Testis (tissue), 3 donors: ENCODE measurements around the gene LTB. TPM values are rescaled to one million over a fixed set of nuclear protein-coding genes. Genes with fewer than 3 reads are reported as not detected.
"Not testable (repeated sequence)": the region's sequence is repeated elsewhere in the genome, so short reads cannot be mapped to it uniquely, and the experiment has no call there.

Experiments used
- DNase-seq: peaks from one replicate; pipeline ENCODE4 v3.0.0-alpha.2; 2019
- H3K27ac ChIP-seq, 2 donors: fragments of 200-600 bp; sonication (generic); one replicate each; pipeline ENCODE4 v1.5.1; 2019
- H3K27me3 ChIP-seq: fragments of 200-600 bp; sonication (generic); one replicate; pipeline ENCODE4 v1.5.1; 2019
- H3K36me3 ChIP-seq: fragments of 200-600 bp; sonication (generic); one replicate; pipeline ENCODE4 v1.5.1; 2017; ENCODE audit warnings: low read depth; ENCODE audit errors: missing control alignments
- H3K4me1 ChIP-seq: fragments of 200-600 bp; sonication (generic); one replicate; pipeline ENCODE4 v1.5.1; 2019
- H3K4me3 ChIP-seq, 2 donors: fragments of 200-600 bp; sonication (generic); one replicate each; pipeline ENCODE4 v1.5.1; 2017 to 2019
- H3K9me3 ChIP-seq: fragments of 200-600 bp; sonication (generic); one replicate; pipeline ENCODE4 v1.5.1; 2017
- POLR2A ChIP-seq: fragments of 450-650 bp; IDR thresholded peaks from one replicate; pipeline ENCODE4 v1.6.1; 2017; ENCODE audit warnings: antibody characterized with exemption, mild to moderate bottlenecking, moderate library complexity
- WGBS, 2 donors: methylation state at CpG; one replicate each; pipeline ENCODE4 v1.1.5; 2018; 5-methylcytosine and 5-hydroxymethylcytosine counted together
- intact Hi-C: fragments of 100-400 bp; cut with DNase I; formaldehyde crosslinking; loops from one replicate; pipeline ENCODE4 v1.15.1; 2023; ENCODE audit warnings: low total_unique reads
- polyA plus RNA-seq: library from polyadenylated mRNA; stranded (reverse); fragments of 350-450 nt; fragmentation: Illumina TruSeq; extraction: RNeasy Lipid Tissue Mini Kit (QIAGEN cat#74804); gene quantifications from one replicate; pipeline ENCODE4 v1.2.3, GENCODE V29; 2014; ENCODE audit warnings: low read depth, low replicate concordance; ENCODE audit not compliant: insufficient read depth
- total RNA-seq, 2 donors: library from RNA; depleted of rRNA; stranded (reverse); fragments of >200 nt; gene quantifications; one replicate each; pipeline ENCODE4 v1.2.3, GENCODE V29; 2016
- TF ChIP-seq, protein P1 (sequence below), 3 experiments: fragments of 450-650 bp in 2 of 3; fragments of 200-600 bp in 1 of 3; sonication (generic) in 1 of 3; IDR thresholded peaks; one replicate each; pipeline ENCODE4 v1.5.1; 2016 to 2019; ENCODE audit warnings: antibody characterized with exemption in 3 of 3, mild to moderate bottlenecking in 2 of 3, moderate library complexity in 1 of 3

Gene LTB
- total and polyA plus RNA-seq, 3 donors from 2014 or later = 2.0 to 7.2 TPM; not detected in 1

GRCh38 chr6:31557443-31558317, 24.5 kb downstream of the LTB start:
- Histone ChIP-seq H3K4me3 (no peak overlapping the region), H3K36me3 (no peaks in the 10 kb centered on the region), H3K4me1 (no peaks in the 10 kb centered on the region), H3K27me3 (no peaks in the 10 kb centered on the region), H3K9me3 (no peaks in the 10 kb centered on the region), H3K27ac (no peak overlapping the region)
- 76 to 83% methylated on average over 21 to 24 of the region's 24 CpGs for WGBS, 2 donors
- no peak for DNase-seq
- TF ChIP-seq, protein P1, sequence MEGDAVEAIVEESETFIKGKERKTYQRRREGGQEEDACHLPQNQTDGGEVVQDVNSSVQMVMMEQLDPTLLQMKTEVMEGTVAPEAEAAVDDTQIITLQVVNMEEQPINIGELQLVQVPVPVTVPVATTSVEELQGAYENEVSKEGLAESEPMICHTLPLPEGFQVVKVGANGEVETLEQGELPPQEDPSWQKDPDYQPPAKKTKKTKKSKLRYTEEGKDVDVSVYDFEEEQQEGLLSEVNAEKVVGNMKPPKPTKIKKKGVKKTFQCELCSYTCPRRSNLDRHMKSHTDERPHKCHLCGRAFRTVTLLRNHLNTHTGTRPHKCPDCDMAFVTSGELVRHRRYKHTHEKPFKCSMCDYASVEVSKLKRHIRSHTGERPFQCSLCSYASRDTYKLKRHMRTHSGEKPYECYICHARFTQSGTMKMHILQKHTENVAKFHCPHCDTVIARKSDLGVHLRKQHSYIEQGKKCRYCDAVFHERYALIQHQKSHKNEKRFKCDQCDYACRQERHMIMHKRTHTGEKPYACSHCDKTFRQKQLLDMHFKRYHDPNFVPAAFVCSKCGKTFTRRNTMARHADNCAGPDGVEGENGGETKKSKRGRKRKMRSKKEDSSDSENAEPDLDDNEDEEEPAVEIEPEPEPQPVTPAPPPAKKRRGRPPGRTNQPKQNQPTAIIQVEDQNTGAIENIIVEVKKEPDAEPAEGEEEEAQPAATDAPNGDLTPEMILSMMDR (IDR thresholded peaks at IDR 0.05) = no peak
- TF ChIP-seq POLR2A = no peak
- intact Hi-C loops = no loop called here

DNA sequence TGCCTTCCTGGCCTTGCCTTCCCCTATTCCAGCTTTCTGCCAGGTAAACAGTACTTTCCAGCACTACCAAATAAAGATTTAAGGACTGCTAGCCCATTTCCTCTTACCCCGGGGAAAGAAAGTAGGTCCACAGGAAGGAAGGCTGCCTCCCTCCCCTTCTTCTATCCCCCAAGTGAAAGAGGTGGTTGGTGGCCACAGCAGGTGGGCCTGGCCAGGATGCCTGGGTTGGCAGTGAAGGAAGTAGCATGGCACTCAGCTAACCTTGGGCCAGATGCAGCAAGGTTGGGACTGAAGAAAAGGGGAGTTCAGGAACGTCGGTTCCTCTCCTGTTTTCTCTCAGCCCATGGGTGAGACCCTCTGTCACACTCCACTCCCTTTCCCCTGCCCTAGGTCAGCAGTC, 25.9 kb downstream of the LTB start:
- Histone ChIP-seq H3K36me3 (no peaks in the 10 kb centered on the region), H3K4me3 (no peak overlapping the region), H3K4me1 (no peaks in the 10 kb centered on the region), H3K27me3 (no peaks in the 10 kb centered on the region), H3K9me3 (no peaks in the 10 kb centered on the region), H3K27ac (no peak overlapping the region)
- DNase-seq = no peak
- intact Hi-C loops = no loop called here
- 88 to 90% methylated on average over 3 of the region's 3 CpGs for WGBS, 2 donors
- TF ChIP-seq, protein P1 (IDR thresholded peaks at IDR 0.05) = no peak
- no peak for TF ChIP-seq POLR2A

DNA sequence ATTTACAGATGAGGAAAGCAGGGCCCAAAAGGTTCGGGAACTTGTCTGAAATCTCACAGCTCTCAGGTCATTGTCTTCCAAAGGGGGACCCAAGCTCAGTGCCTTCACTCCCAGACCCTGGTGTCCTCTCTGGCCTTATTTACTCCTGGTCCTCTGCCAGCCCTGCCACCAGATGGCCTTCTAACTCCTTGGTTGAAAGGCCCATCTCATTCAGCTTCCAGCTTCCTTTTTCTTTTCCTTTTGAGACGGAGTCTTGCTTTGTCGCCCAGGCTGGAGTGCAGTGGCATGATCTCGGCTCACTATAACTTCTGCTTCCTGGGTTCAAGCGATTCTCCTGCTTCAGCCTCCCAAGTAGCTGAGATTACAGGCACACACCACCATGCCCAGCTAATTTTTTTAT, 30.9 kb downstream of the LTB start:
- peak; percentile 50 for DNase-seq
- WGBS, 2 donors = 63 to 80% methylated on average over 5 of the region's 5 CpGs
- not testable (repeated sequence) for H3K36me3 ChIP-seq

DNA sequence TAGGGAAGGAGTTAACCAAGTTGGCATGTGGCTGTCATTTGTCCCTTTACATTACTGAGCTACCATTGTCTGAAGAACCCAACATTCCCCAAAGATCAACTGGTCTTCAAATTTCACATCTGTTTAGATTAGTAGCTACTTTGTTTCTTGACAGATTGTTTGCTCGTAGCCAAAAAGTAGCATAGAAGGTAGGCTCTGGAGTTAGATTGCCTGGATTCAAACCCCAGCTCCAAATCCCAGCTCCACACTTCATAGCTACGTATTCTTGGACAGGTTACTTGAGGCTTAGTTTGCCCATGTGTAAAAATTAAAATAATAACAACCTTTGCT, 33.7 kb downstream of the LTB start:
- TF ChIP-seq, protein P1 (IDR thresholded peaks at IDR 0.05) = no peak
- TF ChIP-seq POLR2A = no peak
- no peaks in the 10 kb centered on the region for H3K27me3 ChIP-seq
- H3K9me3 ChIP-seq = no peaks in the 10 kb centered on the region
- peak overlapping the region in 1 of 2 donors; percentile 56 for H3K4me3 ChIP-seq
- DNase-seq = no peak
- 63 to 66% methylated on average over 2 of the region's 2 CpGs for WGBS, 2 donors
- H3K27ac ChIP-seq = peak overlapping the region; percentile 78 to 80
- no peaks in the 10 kb centered on the region for H3K36me3 ChIP-seq
- peaks cover 16% of the 10 kb centered on the region for H3K4me1 ChIP-seq
- intact Hi-C loops = loop anchor here (10.0 kb wide), 1 partner anchor 46 kb away; the partner anchor contains the start of gene NCR3

More for the DNA sequence above, 30.9 kb downstream of the LTB start:
- intact Hi-C loops, H3K4me3 ChIP-seq, H3K27ac ChIP-seq, H3K9me3 ChIP-seq, H3K27me3 ChIP-seq: not testable (repeated sequence)
- H3K4me1 ChIP-seq = peaks cover 13% of the 10 kb centered on the region

- peak overlapping the region; percentile 78 to 80 for H3K27ac ChIP-seq
- WGBS, 2 donors = 60 to 66% methylated on average over 18 to 24 of the region's 24 CpGs
- peak overlapping the region; percentile 44 to 56 for H3K4me3 ChIP-seq
- no peaks in the 10 kb centered on the region for H3K27me3 ChIP-seq
- intact Hi-C loops = loop anchor here (10.0 kb wide), 1 partner anchor 47 kb away; the partner anchor contains the start of gene NCR3
- TF ChIP-seq POLR2A = no peak
- TF ChIP-seq, protein P1 (IDR thresholded peaks at IDR 0.05) = no peak
- H3K4me1 ChIP-seq = peaks cover 18% of the 10 kb centered on the region
- DNase-seq = no peak
- no peaks in the 10 kb centered on the region for H3K9me3 ChIP-seq
- H3K36me3 ChIP-seq = no peaks in the 10 kb centered on the region
These were observed 34.3 kb downstream of the LTB start for GRCh38 chr6:31547727-31548543.
